GM18861 (cell line): ENCODE measurements around the gene PARD3.
A peak's percentile ranks its signal among the peaks of the same experiment; 100 is the strongest.

Source experiments
- ATAC-seq: cut with Tn5 transposase; IDR thresholded peaks from one replicate; pipeline ENCODE4 v1.9.1; 2021; ENCODE audit not compliant: unreplicated experiment

Gene PARD3

GRCh38 chr10:34697351-34698247, 117.5 kb downstream of the PARD3 start:
- ATAC-seq = no peak

GRCh38 chr10:34696423-34696822, 118.7 kb downstream of the PARD3 start:
- ATAC-seq = no peak

DNA sequence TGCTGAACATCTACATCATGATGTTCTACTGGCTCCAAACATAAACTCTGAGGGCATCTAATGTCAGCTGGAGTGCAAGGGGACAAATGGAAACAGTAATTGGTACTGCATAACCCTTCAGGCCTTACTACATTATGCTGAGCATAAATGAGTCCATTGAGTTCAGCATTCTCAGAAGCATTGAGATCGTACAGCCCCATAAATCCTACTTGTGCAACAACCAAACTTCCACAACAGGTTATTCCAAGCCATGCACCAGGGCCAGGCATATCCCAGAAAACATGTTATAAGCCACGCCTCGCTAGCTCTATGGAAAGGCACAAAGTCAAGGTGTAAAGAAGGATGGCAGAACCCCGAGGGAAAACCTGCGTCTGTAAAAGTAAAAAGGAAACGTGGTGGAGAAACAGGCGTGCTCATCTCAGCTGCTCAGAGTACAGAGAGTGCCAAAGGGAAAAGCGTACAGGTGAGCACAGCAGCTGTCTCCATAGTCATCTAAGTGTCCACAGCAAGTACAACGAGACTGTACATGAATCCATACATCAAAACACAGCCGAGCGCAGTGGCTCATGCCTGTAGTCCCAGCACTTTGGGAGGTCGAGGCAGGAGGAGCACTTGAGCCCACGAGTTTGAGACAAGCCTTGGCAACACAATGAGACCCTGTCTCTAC, 124.6 kb downstream of the PARD3 start:
- no peak for ATAC-seq

DNA sequence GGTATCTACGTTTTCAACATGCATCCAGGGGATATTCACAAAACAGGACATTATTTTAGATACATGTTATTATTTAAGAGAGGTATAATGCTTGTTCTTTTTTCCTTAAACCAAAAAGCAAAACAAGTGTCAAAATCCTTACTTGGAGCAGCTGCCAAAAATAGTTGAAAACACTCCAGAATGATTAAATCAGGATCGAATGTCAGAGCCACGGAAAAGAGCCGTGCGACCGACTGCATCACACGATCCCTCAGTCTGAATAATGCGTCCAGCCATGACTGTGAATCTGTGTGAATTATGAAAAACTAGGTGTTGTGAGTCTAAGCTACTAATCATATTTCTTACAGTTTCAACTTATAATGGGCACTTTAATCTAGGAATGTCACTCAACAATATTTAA, 126.0 kb downstream of the PARD3 start:
- no peak for ATAC-seq

GRCh38 chr10:34687434-34688210, 127.5 kb downstream of the PARD3 start:
- no peak for ATAC-seq

DNA sequence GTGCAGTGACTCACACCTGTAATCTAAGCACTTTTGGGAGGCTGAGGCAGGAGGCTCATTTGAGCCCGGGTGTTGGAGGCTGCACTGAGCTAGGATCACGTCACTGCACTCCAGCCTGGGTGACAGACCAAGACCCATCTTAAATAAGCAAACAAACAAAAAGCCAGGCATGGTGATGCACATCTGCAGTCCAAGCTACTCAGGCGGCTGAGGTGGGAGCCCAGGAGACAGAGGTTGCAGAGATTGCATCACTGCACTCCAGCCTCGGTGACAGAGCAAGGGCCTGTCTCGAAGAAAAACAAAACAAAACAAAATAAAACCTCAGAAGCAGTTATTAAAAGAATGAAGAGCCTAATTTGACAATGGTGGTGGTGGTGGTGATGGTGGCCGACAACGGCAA, 132.5 kb downstream of the PARD3 start:
- no peak for ATAC-seq

GRCh38 chr10:34681933-34682332, 133.2 kb downstream of the PARD3 start:
- ATAC-seq = no peak

DNA sequence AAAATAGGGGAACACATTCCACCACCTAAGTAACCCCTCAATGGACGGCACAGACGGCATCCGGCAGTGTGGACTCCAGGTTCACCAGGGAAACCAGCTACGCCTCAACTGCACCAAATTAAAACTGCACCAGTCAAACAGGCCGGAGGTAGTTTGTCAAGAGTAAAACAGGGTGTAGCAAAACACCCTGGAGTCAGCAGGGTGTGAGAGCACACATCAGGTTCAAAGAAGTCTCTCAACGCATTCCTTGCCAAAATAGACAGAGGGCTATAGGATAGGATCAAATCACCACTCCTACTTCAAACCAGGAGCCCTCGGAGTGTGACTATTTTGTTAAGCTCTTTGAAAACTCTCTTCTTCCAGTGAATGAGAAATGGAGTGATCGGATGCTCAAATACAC, 135.9 kb downstream of the PARD3 start:
- ATAC-seq = no peak

DNA sequence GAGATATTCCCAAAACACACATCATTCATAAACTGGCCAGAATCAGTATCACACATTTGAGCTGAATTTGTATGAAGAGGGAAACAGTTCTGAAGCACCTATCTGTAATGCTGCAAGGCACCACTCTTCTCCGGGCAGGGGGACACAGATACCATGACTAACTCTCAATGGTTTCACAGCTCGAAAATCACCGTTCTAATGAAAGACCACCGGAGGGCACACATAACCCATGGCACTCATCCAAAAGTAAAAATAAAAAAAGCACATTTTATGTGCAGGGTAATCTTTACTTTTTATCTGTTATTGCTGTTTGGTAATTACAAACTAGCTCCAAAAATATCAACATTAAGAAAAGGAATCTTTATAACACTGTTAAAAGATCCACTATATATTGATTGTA, 137.5 kb downstream of the PARD3 start:
- ATAC-seq = no peak

GRCh38 chr10:34677132-34677531, 138.0 kb downstream of the PARD3 start:
- ATAC-seq = no peak

DNA sequence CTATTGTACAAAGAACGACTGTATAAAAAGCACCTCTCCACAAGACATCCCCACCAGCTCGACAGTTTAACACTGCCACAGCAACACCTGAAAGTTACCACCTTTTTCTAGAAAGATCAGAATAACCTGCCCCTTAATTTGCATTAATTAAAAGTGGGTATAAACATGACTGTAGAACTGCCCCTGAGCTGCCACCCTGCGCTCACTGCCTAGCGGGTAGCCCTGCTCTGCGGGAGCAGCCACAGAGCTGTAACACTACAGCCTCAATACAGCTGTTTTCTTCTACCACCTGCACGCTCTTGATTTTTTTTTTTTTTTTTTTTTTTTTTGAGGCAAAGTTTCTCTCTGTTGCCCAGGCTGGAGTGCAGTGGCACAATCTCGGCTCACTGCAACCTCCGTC, 140.9 kb downstream of the PARD3 start:
- no peak for ATAC-seq

GRCh38 chr10:34670081-34670480, 145.0 kb downstream of the PARD3 start:
- peak; percentile 38 for ATAC-seq

DNA sequence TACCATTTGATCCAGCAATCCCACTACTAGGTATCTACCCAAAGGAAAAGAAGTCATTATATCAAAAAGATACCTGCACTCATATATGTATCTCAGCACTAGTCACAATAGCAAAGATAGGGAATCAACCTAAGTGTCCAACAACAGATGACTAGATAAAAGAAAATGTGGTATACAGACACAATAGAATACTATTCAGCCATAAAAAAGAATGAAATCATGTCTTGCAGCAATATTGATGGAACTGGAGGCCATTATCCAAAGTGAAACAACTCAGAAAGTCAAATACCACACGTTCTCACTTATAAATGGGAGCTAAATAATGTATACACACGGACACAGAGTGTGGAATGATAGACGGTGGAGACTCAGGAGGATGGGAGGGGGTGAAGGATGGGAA, 146.0 kb downstream of the PARD3 start:
- ATAC-seq = no peak

DNA sequence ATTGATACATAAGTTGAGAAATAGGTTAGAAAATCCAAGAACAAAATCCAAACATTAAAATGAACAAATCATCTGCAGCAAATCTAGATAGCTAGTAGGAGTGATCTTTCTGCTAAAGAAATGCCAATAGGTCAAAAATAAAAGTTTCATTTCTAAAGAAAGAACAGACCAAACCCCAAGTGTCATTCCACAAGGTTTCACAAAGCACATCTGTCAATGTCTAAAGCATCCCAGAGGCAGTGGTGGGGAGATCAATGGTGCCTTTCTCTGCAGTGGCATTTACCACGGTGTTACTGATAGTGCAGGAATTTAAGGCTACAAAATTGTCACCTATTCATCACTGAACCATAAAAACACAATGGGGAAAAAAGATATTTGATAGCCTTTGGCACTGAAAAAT, 147.9 kb downstream of the PARD3 start:
- ATAC-seq = no peak

- peak; percentile 65 for ATAC-seq
These were observed 148.9 kb downstream of the PARD3 start for GRCh38 chr10:34666008-34666704.

DNA sequence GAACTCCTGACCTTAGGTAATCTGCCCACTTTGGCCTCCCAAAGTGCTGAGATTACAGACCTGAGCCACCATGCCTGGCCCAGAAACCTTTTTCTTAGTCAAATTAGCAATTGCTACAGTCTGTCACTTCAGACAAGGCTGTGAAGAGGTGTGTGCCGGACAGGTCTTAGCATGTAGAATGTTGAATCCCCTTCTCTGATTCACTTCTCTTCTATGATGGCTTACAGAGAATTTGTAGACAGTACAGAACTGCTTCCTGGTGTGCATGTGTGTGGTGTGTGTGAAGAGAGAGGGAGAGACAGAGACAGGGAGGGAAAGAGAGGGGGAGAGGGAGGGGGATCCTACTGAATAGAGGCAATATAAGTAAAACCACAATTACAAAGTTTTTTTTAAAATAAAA, 150.4 kb downstream of the PARD3 start:
- no peak for ATAC-seq

GRCh38 chr10:34661580-34661979, 153.5 kb downstream of the PARD3 start:
- ATAC-seq = no peak

DNA sequence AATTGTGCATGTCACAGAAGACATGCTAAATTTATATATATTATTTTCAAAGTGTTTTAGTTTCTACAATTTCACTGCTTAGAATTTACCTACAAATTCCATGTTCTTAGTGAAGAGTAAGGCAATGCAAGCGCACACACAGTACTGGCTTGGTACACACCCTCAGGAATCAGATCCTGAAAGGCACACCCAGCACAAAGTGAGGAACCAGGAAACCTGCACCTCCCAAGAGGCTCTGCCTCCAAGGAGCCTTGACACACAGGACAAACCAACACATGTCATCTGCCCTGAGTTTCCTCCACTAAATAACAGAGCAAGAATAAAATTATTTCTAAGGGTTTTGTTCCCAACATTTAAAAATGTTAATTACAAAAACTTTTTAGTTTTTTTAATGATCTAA, 156.2 kb downstream of the PARD3 start:
- no peak for ATAC-seq

DNA sequence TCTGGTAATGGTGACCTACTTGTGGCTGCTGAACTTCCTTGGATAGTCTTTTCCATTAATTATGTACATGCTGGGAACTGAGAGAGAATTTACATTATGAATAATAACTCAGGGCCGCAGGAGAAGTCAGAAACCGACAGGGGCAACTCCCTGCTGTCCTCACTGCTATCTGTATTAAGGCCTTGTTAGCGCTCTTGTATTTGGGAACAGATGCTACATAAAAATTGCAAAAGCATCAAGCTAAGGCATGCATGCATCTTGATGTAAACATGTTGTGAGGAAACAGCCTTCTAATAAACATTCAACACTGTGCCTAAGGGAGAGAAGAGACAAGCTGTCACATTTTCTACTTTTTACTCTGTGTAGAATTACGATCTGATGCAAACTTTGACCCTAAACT, 158.4 kb downstream of the PARD3 start:
- ATAC-seq = no peak

DNA sequence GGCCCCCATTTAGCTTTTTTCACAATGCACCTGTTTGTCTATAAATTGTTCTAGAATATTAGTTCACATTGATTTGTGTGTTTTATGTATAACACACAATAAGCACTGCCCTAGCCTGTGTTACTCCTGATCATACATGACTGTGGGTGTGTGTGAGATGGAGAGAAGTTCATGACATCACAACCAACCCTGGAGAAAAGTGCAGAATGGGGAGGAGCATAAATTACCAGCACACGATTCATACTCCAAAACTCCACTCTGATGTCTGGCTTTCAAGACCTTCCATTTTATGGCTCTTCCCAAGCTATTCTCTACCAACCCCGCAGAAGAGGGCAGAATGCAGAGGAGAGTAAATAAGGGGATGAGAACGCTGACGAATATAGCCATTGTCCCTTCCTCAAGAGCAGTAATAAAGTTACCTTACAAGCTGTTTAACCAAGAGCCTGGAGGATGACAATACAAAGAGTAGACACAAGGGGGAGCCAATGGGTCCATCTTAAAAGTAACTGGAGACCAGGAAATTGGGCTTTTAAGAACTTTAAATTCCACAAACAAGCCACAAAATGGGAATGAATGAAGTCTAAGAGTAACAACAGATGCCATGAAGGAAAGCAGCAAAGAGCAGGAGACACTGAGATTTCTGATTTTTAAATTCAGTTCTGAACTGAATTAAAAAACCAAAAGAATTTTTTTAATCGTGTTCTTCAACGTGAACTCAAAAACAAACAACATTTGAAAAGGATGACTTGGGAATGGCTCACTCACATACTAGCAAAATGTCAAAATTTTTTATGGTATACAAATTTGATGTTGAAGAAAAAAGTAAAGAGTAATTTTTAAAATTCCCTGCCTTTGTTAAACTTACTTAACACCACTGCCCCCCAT, 159.6 kb downstream of the PARD3 start:
- no peak for ATAC-seq
